GM06990 (cell line): ENCODE measurements around the gene PLXNA2.

Source experiments
- DNase-seq: peaks from one replicate; pipeline ENCODE4 v3.0.0-alpha.2; 2011; ENCODE audit not compliant: insufficient read length; ENCODE audit errors: extremely low read depth
- H3K27me3 ChIP-seq: replicated peaks from 2 replicates; pipeline ENCODE4 v1.6.0; 2011; ENCODE audit warnings: low read length; ENCODE audit not compliant: control insufficient read depth, insufficient read depth
- H3K36me3 ChIP-seq: 2 replicates; pipeline ENCODE4 v1.5.1; 2011; ENCODE audit warnings: low read length; ENCODE audit not compliant: control insufficient read depth, insufficient read depth
- H3K4me3 ChIP-seq: replicated peaks from 2 replicates; pipeline ENCODE4 v1.5.1; 2011; ENCODE audit warnings: low read depth, mild to moderate bottlenecking, control low read depth, low read length
- TF ChIP-seq, protein P1 (sequence below): IDR thresholded peaks from 2 replicates; pipeline ENCODE4 v1.5.1; 2011; ENCODE audit warnings: low read length, control low read depth, mild to moderate bottlenecking, inconsistent platforms; ENCODE audit not compliant: insufficient read depth, poor library complexity, severe bottlenecking

Gene PLXNA2

DNA sequence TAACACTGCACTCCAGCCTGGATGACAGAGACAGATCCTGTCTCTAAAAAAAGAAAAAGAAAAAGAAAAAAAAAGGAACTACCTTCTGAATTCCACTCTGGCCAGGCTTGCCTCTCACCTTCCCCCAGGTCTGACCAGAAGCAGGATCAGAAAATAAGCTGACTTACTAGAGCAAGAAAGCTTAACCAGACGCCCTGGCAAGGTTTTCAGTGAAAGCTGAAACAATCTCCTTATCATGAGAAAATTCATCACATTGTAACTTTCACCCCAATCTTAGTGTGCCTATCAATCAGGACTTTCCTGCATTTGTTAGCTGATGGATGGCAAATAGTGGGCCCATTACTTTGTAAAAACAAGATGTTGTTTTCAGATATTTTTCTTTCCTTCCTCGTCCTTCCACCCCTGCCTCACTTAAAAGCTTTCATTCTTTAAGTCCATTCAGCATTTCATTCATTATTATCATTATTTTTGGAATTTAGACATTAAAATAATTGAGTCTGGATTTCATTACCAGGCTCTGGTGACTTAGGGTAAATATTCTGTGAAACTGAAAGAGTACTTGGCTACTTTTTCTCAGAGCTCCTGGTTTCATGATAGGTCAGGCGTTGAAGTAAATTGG lies 236.8 kb downstream of the PLXNA2 start:
- DNase-seq: no peak
- Histone ChIP-seq H3K27me3 (no peaks in the 10 kb centered on the region; the same call in none of the 2 replicates), H3K4me3 (no peak overlapping the region), H3K36me3 (no peaks in the 10 kb centered on the region)
- TF ChIP-seq, protein P1, sequence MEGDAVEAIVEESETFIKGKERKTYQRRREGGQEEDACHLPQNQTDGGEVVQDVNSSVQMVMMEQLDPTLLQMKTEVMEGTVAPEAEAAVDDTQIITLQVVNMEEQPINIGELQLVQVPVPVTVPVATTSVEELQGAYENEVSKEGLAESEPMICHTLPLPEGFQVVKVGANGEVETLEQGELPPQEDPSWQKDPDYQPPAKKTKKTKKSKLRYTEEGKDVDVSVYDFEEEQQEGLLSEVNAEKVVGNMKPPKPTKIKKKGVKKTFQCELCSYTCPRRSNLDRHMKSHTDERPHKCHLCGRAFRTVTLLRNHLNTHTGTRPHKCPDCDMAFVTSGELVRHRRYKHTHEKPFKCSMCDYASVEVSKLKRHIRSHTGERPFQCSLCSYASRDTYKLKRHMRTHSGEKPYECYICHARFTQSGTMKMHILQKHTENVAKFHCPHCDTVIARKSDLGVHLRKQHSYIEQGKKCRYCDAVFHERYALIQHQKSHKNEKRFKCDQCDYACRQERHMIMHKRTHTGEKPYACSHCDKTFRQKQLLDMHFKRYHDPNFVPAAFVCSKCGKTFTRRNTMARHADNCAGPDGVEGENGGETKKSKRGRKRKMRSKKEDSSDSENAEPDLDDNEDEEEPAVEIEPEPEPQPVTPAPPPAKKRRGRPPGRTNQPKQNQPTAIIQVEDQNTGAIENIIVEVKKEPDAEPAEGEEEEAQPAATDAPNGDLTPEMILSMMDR: no peak

DNA sequence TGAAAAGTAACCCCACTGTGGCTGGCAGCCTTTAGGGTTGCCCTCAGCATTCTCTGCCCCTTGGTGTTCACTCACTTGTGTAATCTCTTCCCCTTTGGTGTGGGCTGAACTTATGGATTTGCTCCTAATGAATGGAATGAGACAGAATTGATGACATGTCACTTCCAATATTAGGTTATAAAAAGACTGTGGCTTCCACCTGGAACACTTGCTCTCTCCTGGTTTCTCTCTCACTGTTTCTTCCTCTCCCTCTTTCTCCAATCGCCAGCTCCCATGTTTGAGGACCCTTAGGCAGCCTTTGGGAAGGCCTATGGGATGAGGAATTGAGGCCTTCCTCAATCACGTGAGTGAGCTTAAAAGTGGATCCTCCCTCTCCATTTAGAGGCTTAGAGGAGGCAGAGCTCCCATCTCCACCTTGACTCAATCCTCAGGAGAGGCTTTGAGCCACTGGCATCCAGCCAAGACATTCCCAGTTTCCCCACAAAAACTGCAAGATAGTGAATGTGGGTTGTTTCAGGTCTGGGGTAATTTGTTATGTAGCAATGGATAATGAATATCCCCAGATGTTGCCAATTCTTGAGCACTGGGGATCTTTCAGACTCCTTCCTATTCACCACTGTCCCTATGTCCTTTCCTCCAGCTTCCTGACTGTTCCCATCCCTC lies 237.8 kb downstream of the PLXNA2 start:
- TF ChIP-seq, protein P1: no peak
- no peaks in the 10 kb centered on the region for H3K36me3 ChIP-seq
- no peak overlapping the region for H3K4me3 ChIP-seq
- no peak for DNase-seq
- no peaks in the 10 kb centered on the region; the same call in none of the 2 replicates for H3K27me3 ChIP-seq

DNA sequence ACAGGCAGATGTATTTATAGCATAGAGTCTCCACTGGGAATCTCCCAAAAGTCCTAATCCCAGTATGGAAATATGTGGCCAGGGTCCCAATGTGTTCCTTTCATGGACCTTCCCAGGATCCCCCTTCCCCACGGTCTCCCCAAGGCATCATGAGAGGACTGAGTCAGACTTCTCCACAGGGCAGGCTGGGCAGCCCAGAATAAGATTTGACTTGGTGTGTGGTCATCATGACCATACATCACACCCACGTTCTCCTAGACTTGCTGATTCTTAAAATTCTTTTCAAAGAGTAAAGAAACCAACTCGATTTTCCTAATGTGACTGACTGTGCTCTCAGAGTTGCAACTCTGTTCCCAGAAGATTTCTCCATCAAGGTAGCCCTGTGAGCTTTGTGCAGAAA lies 239.3 kb downstream of the PLXNA2 start:
- no peaks in the 10 kb centered on the region; the same call in 1 of the 2 replicates for H3K27me3 ChIP-seq
- no peak overlapping the region for H3K4me3 ChIP-seq
- TF ChIP-seq, protein P1: no peak
- no peaks in the 10 kb centered on the region for H3K36me3 ChIP-seq
- DNase-seq: no peak

DNA sequence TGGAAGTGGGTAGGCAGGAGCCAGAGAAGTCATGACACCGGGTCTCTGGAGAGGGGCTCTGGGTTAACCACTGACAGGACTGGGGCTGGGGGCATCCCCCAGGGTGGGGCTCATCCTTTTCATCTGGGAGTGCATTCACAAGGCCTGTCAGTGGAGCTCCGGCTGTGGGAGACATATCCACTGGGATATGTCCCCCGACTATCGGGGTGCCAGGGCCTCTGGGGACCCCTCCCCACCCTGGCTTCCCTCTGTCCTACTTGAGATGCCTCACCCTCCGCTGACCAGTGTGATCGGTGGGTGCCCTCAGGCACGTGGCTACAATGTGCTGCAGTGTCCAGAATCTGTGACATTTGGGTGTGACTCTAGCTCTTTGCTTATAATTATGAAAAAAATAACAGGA lies 240.9 kb downstream of the PLXNA2 start:
- TF ChIP-seq, protein P1: no peak

DNA sequence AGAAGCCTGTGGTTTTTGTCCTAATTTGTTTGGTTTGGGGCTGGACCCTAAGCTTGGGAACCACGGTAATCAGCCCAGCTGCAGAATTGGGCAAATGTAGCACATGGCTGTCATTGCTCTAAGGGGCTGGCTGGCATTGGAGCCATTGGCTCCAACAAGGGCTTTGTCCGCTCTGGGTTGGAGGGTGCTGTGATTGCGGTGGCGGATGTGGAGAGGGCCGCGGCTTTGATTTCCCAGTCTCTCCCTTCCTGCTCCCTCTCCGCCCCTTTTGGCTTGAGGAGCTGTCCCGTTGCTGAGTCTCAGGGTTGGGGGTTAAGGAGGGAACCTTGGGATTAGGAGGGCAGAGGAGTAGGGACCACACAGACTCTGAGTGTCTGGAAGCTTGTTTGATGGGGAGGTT lies 241.5 kb downstream of the PLXNA2 start:
- no peaks in the 10 kb centered on the region; the same call in 1 of the 2 replicates for H3K27me3 ChIP-seq
- no peaks in the 10 kb centered on the region for H3K36me3 ChIP-seq
- TF ChIP-seq, protein P1: no peak
- DNase-seq: no peak
- no peak overlapping the region for H3K4me3 ChIP-seq

More for the DNA sequence above, 240.9 kb downstream of the PLXNA2 start:
- Histone ChIP-seq H3K4me3 (no peak overlapping the region), H3K27me3 (no peaks in the 10 kb centered on the region; the same call in 1 of the 2 replicates), H3K36me3 (no peaks in the 10 kb centered on the region)
- no peak for DNase-seq
